ENCODE measurements around the gene ACOT7. TPM values are rescaled to one million over a fixed set of nuclear protein-coding genes. Genes with fewer than 3 reads are reported as not detected.

ACOT7 gene
- total RNA-seq, 4 donors from 2014 or later = 15.0 to 38.7 (median 28.6) TPM

GRCh38 chr1:6275826-6276782, 117.5 kb downstream of the ACOT7 start:
- TF ChIP-seq POLR2AphosphoS5 (IDR thresholded peaks at IDR 0.05) = peak; percentile 33 to 70
- no peak for TF ChIP-seq POLR2A (IDR thresholded peaks at IDR 0.05; ENCODE audit: low read depth)
- DNase-seq (ENCODE audit: extremely low spot score) = no peak
- peak overlapping the region; percentile 65 to 79 (median 69) for H3K27ac ChIP-seq (replicated peaks in 1 of 4)
- no peaks in the 10 kb centered on the region for H3K27me3 ChIP-seq
- H3K4me3 ChIP-seq = peak overlapping the region in 3 of 4 donors; percentile 6 to 39 (median 14)
- intact Hi-C loops (cut with DNase I) = no loop called here
- no peaks in the 10 kb centered on the region for H3K9me3 ChIP-seq
- H3K36me3 ChIP-seq = peaks cover 0 to 6% (median 0%) of the 10 kb centered on the region in 4 donors
- peaks cover 14 to 35% (median 25%) of the 10 kb centered on the region in 4 donors for H3K4me1 ChIP-seq
- whole genome bisulfite sequencing = 40% methylated on average over 31 of the region's 35 CpGs

DNA sequence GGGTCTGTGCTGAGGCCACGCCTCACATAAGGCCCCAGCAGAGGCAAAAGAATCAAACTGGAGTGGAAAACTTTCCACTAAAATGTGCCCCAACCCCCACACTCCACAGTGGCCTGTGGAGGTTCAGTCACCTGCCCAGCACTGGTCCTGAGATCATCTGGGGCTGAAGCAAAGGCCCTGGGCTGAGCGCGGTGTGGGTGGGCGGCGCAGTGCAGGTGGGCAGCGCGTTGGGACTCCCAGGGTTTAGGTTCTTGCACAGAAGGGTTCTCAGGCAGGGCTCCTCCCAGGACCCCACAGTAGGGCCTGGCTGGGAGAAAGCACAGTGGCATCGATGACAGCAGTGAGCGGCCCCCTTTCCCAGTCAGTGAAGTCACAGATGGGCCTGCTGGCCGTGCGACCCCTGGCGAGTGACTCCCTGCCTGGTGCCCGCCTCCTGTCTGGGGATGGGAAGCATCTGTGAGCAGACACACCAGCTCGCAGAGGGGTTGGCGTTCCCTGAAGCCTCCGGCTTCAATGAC, 118.9 kb downstream of the ACOT7 start:
- WGBS = 97% methylated on average over 10 of the region's 16 CpGs
- no peaks in the 10 kb centered on the region for H3K9me3 ChIP-seq
- no peak for DNase-seq (ENCODE audit: extremely low spot score)
- no peak for TF ChIP-seq POLR2AphosphoS5 (IDR thresholded peaks at IDR 0.05)
- intact Hi-C loops (cut with DNase I) = no loop called here
- H3K4me3 ChIP-seq = no peak overlapping the region
- no peaks in the 10 kb centered on the region for H3K27me3 ChIP-seq
- peaks cover 17 to 49% (median 29%) of the 10 kb centered on the region in 4 donors for H3K4me1 ChIP-seq
- no peak overlapping the region for H3K27ac ChIP-seq (replicated peaks in 1 of 4)
- peaks cover 0 to 4% (median 0%) of the 10 kb centered on the region in 4 donors for H3K36me3 ChIP-seq

GRCh38 chr1:6274102-6274501, 119.5 kb downstream of the ACOT7 start:
- DNase-seq (ENCODE audit: extremely low spot score) = no peak
- H3K4me1 ChIP-seq = peaks cover 17 to 49% (median 29%) of the 10 kb centered on the region in 4 donors
- no peaks in the 10 kb centered on the region for H3K27me3 ChIP-seq
- H3K9me3 ChIP-seq = no peaks in the 10 kb centered on the region
- whole genome bisulfite sequencing = 98% methylated on average over 7 of the region's 11 CpGs
- TF ChIP-seq POLR2A (IDR thresholded peaks at IDR 0.05; ENCODE audit: low read depth) (no peak), POLR2AphosphoS5 (IDR thresholded peaks at IDR 0.05) (no peak), CTCF (IDR thresholded peaks at IDR 0.05) (no peak), EP300 (IDR thresholded peaks at IDR 0.05) (no peak)
- no peak overlapping the region for H3K4me3 ChIP-seq
- intact Hi-C loops (cut with DNase I) = no loop called here
- H3K36me3 ChIP-seq = no peaks in the 10 kb centered on the region
- no peak overlapping the region for H3K27ac ChIP-seq (replicated peaks in 1 of 4)

GRCh38 chr1:6273380-6273891, 120.1 kb downstream of the ACOT7 start:
- DNase-seq (ENCODE audit: extremely low spot score) = no peak
- no peaks in the 10 kb centered on the region for H3K9me3 ChIP-seq
- intact Hi-C loops (cut with DNase I) = no loop called here
- peaks cover 17 to 49% (median 29%) of the 10 kb centered on the region in 4 donors for H3K4me1 ChIP-seq
- 81% methylated on average over 18 of the region's 19 CpGs for WGBS
- peaks cover 0 to 3% (median 0%) of the 10 kb centered on the region in 4 donors for H3K27me3 ChIP-seq
- no peak overlapping the region for H3K4me3 ChIP-seq
- no peak for TF ChIP-seq CTCF (IDR thresholded peaks at IDR 0.05)
- no peak for TF ChIP-seq POLR2AphosphoS5 (IDR thresholded peaks at IDR 0.05)
- TF ChIP-seq POLR2A (IDR thresholded peaks at IDR 0.05; ENCODE audit: low read depth) = no peak
- TF ChIP-seq EP300 (IDR thresholded peaks at IDR 0.05) = no peak
- H3K27ac ChIP-seq (replicated peaks in 1 of 4) = no peak overlapping the region
- H3K36me3 ChIP-seq = no peaks in the 10 kb centered on the region

DNA sequence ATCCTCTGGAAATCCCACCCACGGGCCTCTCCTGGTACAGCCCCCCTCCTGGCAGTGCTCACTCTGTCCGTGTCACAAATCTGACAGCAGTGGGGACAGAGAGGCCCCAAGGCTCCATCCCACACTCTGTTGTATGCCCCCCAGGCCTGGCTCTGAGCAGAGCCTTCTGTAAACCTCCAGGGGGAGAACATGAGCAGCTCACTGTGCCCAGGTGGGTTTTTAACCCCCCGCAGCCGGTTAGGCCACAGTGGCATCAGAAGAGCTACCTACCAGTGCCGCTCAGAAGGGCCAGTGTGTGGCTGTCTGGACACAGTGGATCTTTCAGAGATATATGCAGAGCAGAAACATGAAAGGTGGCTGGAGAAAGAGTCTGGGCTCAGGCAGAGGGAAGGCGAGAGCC, 120.7 kb downstream of the ACOT7 start:
- intact Hi-C loops (cut with DNase I) = no loop called here
- Histone ChIP-seq H3K4me3 (no peak overlapping the region), H3K36me3 (no peaks in the 10 kb centered on the region), H3K27me3 (peaks cover 0 to 3% (median 0%) of the 10 kb centered on the region in 4 donors), H3K27ac (replicated peaks in 1 of 4) (no peak overlapping the region), H3K9me3 (no peaks in the 10 kb centered on the region), H3K4me1 (peaks cover 17 to 49% (median 29%) of the 10 kb centered on the region in 4 donors)
- no peak for TF ChIP-seq POLR2AphosphoS5 (IDR thresholded peaks at IDR 0.05)
- TF ChIP-seq EP300 (IDR thresholded peaks at IDR 0.05) = no peak
- TF ChIP-seq CTCF (IDR thresholded peaks at IDR 0.05) = no peak
- no peak for TF ChIP-seq POLR2A (IDR thresholded peaks at IDR 0.05; ENCODE audit: low read depth)
- WGBS = 77% methylated on average over 6 of the region's 6 CpGs
- no peak for DNase-seq (ENCODE audit: extremely low spot score)

All from esophagus muscularis mucosa (tissue), 4 donors.